ENCODE data around the gene OAS3.

DNA sequence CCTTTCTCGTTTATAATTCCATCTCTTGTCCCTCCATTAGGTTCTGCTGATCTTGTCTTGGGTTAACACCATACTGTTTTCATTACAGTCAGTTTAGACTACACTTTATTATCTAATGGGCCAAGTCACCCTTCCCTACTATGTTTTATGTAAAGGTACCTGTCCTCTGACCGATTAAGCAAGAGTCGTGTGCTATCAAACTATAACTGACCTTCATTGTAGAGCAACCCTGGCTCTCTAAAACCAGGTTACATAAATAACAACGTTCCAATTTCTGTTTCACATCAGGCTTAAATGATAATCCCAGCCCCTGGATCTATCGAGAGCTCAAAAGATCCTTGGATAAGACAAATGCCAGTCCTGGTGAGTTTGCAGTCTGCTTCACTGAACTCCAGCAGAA is 56.7 kb downstream of the OAS3 start:
- TF ChIP-seq, protein P1, sequence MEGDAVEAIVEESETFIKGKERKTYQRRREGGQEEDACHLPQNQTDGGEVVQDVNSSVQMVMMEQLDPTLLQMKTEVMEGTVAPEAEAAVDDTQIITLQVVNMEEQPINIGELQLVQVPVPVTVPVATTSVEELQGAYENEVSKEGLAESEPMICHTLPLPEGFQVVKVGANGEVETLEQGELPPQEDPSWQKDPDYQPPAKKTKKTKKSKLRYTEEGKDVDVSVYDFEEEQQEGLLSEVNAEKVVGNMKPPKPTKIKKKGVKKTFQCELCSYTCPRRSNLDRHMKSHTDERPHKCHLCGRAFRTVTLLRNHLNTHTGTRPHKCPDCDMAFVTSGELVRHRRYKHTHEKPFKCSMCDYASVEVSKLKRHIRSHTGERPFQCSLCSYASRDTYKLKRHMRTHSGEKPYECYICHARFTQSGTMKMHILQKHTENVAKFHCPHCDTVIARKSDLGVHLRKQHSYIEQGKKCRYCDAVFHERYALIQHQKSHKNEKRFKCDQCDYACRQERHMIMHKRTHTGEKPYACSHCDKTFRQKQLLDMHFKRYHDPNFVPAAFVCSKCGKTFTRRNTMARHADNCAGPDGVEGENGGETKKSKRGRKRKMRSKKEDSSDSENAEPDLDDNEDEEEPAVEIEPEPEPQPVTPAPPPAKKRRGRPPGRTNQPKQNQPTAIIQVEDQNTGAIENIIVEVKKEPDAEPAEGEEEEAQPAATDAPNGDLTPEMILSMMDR (IDR thresholded peaks at IDR 0.05; ENCODE audit: low read depth, low read length), result no peak
- TF ChIP-seq EZH2phosphoT487 (IDR thresholded peaks at IDR 0.05; ENCODE audit: low read depth), result no peak

All from OCI-LY3 (cell line).